CD4-positive, alpha-beta T cell treated with Interleukin-17A for 4 hours (primary cell): Measurements from ENCODE around the gene NUCKS1.

Experiments used
- DNase-seq: peaks from one replicate; pipeline ENCODE4 v3.0.0-alpha.2; 2020; ENCODE audit warnings: mixed read lengths

NUCKS1 gene

DNA sequence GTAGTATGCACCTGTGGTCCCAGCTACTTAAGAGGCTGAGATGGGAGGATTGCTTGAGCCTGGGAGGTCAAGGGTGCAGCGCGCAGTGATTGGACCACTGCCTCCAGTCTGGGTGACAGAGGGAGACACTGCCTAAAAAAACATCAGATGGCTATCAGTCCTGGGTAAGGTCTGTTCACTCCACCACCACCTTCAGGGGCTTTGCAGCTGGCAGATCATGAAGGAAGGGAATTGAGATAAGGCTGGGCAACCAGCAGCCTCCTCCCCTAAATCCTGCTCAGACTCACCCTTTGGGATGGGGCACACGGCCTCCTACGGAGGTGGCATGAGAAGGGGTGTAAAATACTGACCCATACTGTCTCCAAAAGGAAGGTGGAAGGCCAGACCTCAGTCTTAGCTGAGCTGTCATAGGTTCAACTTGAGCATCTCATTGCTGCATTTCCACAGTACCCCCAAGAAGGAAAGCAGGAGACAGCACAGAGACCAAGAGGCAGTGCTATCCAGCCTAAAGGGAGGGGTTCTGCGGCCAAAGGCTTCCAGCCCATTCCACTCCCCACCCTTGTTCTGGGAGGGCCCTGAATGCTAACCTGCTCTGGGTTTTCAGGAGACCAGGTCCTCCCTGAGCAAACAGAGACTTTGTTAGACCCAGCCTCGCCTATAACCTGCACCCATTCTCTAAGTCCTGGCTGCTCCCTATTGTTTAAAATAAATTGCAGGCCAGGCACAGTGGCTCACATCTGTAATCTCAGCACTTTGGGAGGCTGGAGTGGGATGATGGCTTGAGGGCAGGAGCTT is 83.4 kb downstream of the NUCKS1 start:
- no peak for DNase-seq

GRCh38 chr1:205665201-205666045 is 84.6 kb downstream of the NUCKS1 start:
- no peak for DNase-seq

DNA sequence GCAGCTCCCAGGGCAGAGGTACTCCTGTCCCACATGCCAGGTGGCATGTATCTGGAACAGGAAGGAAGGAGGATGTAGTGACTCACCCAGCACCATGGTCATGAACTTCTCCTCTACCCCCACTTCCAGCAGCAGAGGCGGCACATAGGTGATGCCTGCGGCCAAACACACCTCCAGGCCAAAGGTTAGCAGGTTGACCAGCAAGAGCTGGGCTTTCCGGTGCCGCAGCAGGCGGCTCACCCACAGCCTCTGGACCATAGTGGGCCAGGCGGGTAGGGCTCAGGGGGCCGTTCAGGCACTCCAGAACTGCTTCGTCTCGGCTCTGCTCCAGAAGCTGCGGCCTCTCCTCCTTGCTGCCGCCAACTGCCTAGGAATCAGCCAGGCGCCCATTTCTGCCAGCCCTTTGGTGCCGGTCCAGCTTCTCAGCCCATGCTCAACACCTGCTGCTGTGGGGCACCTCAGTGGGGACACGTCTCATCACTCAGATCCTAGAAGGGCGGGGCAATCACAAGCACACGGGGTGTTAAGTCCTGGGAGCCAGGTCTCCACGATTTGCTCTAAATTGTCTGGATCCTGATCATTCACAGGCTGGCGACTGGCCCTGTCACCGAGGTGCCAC is 85.5 kb downstream of the NUCKS1 start:
- no peak for DNase-seq

- DNase-seq: no peak
Observed at GRCh38 chr1:205663286-205663936, 86.6 kb downstream of the NUCKS1 start.
